SU-DHL-6 (cell line): ENCODE data around the gene NT5C2.

Experiments
- H2AFZ ChIP-seq: fragments of 200-600 bp; sonication (generic); 2 replicates; pipeline ENCODE4 v1.6.1; 2014; ENCODE audit warnings: low read depth, mild to moderate bottlenecking, moderate library complexity, mixed read lengths, antibody characterized with exemption, low read length; ENCODE audit not compliant: severe bottlenecking
- H3F3A ChIP-seq: fragments of 200-600 bp; shearing (Covaris generic); 2 replicates; pipeline ENCODE4 v1.6.0; 2016; ENCODE audit warnings: antibody characterized with exemption, mild to moderate bottlenecking; ENCODE audit not compliant: insufficient read depth
- H3K27ac ChIP-seq: fragments of 200-600 bp; sonication (generic); 2 replicates; pipeline ENCODE4 v1.5.1; 2016; ENCODE audit warnings: low read depth, mild to moderate bottlenecking, low read length, moderate library complexity, mixed read lengths
- H3K27me3 ChIP-seq: fragments of 200-600 bp; sonication (generic), shearing (Covaris generic); 2 replicates; pipeline ENCODE4 v1.6.0; 2014; ENCODE audit warnings: mild to moderate bottlenecking, low read length
- H3K36me3 ChIP-seq: fragments of 200-600 bp; sonication (generic); 2 replicates; pipeline ENCODE4 v1.6.1; 2014; ENCODE audit warnings: mild to moderate bottlenecking, low read length, mixed read lengths
- H3K4me2 ChIP-seq: fragments of 300-600, 200-600 bp; shearing (Covaris generic), sonication (generic); 2 replicates; pipeline ENCODE4 v1.6.0; 2014; ENCODE audit warnings: low read length, low read depth, mild to moderate bottlenecking; ENCODE audit not compliant: poor library complexity, severe bottlenecking
- H3K4me3 ChIP-seq: fragments of 200-600 bp; sonication (generic); 2 replicates; pipeline ENCODE4 v1.5.1; 2014; ENCODE audit warnings: antibody characterized with exemption, low read length, mild to moderate bottlenecking, mixed read lengths; ENCODE audit not compliant: insufficient read depth, poor library complexity, severe bottlenecking
- H3K79me2 ChIP-seq: fragments of 200-600 bp; sonication (generic); 2 replicates; pipeline ENCODE4 v1.6.1; 2014; ENCODE audit warnings: mild to moderate bottlenecking, low read length, moderate library complexity; ENCODE audit not compliant: insufficient read depth
- H3K9ac ChIP-seq: fragments of 200-600 bp; sonication (generic); 2 replicates; pipeline ENCODE4 v1.7.0; 2014; ENCODE audit warnings: mild to moderate bottlenecking, low read length
- H3K9me2 ChIP-seq: fragments of 200-600 bp; sonication (generic); replicated peaks from 2 replicates; pipeline ENCODE4 v1.6.1; 2014; ENCODE audit warnings: low read length; ENCODE audit not compliant: insufficient read depth
- H3K9me3 ChIP-seq: fragments of 200-600 bp; sonication (generic); 2 replicates; pipeline ENCODE4 v1.6.1; 2014; ENCODE audit warnings: low read length, mixed read lengths; ENCODE audit not compliant: insufficient read depth
- H4K20me1 ChIP-seq: fragments of 200-600 bp; sonication (generic); 2 replicates; pipeline ENCODE4 v1.6.1; 2014; ENCODE audit warnings: low read depth, mild to moderate bottlenecking, antibody characterized with exemption, low read length, moderate library complexity, mixed read lengths
- CTCF ChIP-seq: fragments of 200-600 bp; sonication (generic); IDR thresholded peaks from one replicate; pipeline ENCODE4 v1.5.1; 2017; ENCODE audit warnings: antibody characterized with exemption, mild to moderate bottlenecking, low read length, moderate library complexity; ENCODE audit not compliant: insufficient read depth, poor library complexity, severe bottlenecking
- EZH2phosphoT487 ChIP-seq: fragments of 200-600 bp; sonication (generic), shearing (Covaris generic); conservative IDR thresholded peaks from 2 replicates; pipeline ENCODE4 v1.6.1; 2018; ENCODE audit warnings: mild to moderate bottlenecking, antibody characterized with exemption, low read length, moderate library complexity, mixed read lengths

NT5C2 gene

GRCh38 chr10:103127241-103127640 lies 65.8 kb downstream of the NT5C2 start:
- Histone ChIP-seq H3F3A (0 out of 2 replicates have a peak, but pooled peaks cover 4% of the 10 kb centered on the region), H3K4me3 (no peak overlapping the region), H3K9ac (no peak overlapping the region), H3K27me3 (no peaks in the 10 kb centered on the region), H3K9me2 (no peaks in the 10 kb centered on the region), H3K36me3 (no peaks in the 10 kb centered on the region), H3K9me3 (no peaks in the 10 kb centered on the region), H3K27ac (no peak overlapping the region), H3K4me2 (no peak overlapping the region), H4K20me1 (no peaks in the 10 kb centered on the region), H3K79me2 (0 out of 2 replicates have a peak, but pooled peaks cover 4% of the 10 kb centered on the region), H2AFZ (no peak overlapping the region)
- TF ChIP-seq CTCF (no peak), EZH2phosphoT487 (no peak)

GRCh38 chr10:103125323-103126267 lies 67.5 kb downstream of the NT5C2 start:
- Histone ChIP-seq H3K9me3 (no peaks in the 10 kb centered on the region), H3K4me2 (no peak overlapping the region), H2AFZ (no peak overlapping the region), H3K36me3 (no peaks in the 10 kb centered on the region), H3K9me2 (no peaks in the 10 kb centered on the region), H3K4me3 (no peak overlapping the region), H3K9ac (no peak overlapping the region), H3K27ac (no peak overlapping the region), H3K27me3 (no peaks in the 10 kb centered on the region), H4K20me1 (no peaks in the 10 kb centered on the region), H3K79me2 (0 out of 2 replicates have a peak, but pooled peaks cover 8% of the 10 kb centered on the region), H3F3A (0 out of 2 replicates have a peak, but pooled peaks cover 7% of the 10 kb centered on the region)
- TF ChIP-seq CTCF (no peak), EZH2phosphoT487 (no peak)

- no peak for TF ChIP-seq EZH2phosphoT487
- TF ChIP-seq CTCF, result no peak
- no peaks in the 10 kb centered on the region for H3K36me3 ChIP-seq
- no peaks in the 10 kb centered on the region for H4K20me1 ChIP-seq
- H3K27me3 ChIP-seq, result no peaks in the 10 kb centered on the region
- no peak overlapping the region for H3K4me3 ChIP-seq
- H3K9me2 ChIP-seq, result no peaks in the 10 kb centered on the region
- H3F3A ChIP-seq, result 0 out of 2 replicates have a peak, but pooled peaks cover 7% of the 10 kb centered on the region
- no peak overlapping the region for H2AFZ ChIP-seq
- no peaks in the 10 kb centered on the region for H3K9me3 ChIP-seq
- H3K27ac ChIP-seq, result no peak overlapping the region
- no peak overlapping the region for H3K4me2 ChIP-seq
- 0 out of 2 replicates have a peak, but pooled peaks cover 10% of the 10 kb centered on the region for H3K79me2 ChIP-seq
- no peak overlapping the region for H3K9ac ChIP-seq
Measured at GRCh38 chr10:103124420-103125096, 68.5 kb downstream of the NT5C2 start.
